Aorta (tissue), 5 donors: ENCODE measurements around the gene GRIK4. TPM values are rescaled to one million over a fixed set of nuclear protein-coding genes. Genes with fewer than 3 reads are reported as not detected.

ENCODE experiments used
- ATAC-seq: fragments of 200-7000 bp; cut with Tn5 transposase; one replicate; pipeline ENCODE4 v1.9.1; 2022; ENCODE audit warnings: moderate library complexity; ENCODE audit not compliant: low FRiP score
- DNase-seq, 2 donors: peaks; one replicate each; pipeline ENCODE4 v3.0.0-alpha.2; 2020
- H3K27ac ChIP-seq, 2 donors: one replicate each; pipeline ENCODE4 v1.5.1; 2013; ENCODE audit warnings: low read length in 2 of 2, mild to moderate bottlenecking in 2 of 2, moderate library complexity in 2 of 2, control low read depth in 1 of 2, inconsistent platforms in 1 of 2, low read depth in 1 of 2
- H3K27me3 ChIP-seq, 2 donors: one replicate each; pipeline ENCODE4 v1.6.1; 2013; ENCODE audit warnings: control low read depth in 1 of 2, low read length in 1 of 2, mild to moderate bottlenecking in 1 of 2, moderate library complexity in 1 of 2; ENCODE audit not compliant: insufficient read depth in 2 of 2, control insufficient read depth in 1 of 2
- H3K36me3 ChIP-seq, 2 donors: one replicate each; pipeline ENCODE4 v1.6.1; 2013; ENCODE audit warnings: control low read depth in 1 of 2, low read length in 1 of 2, mild to moderate bottlenecking in 1 of 2; ENCODE audit not compliant: insufficient read depth in 2 of 2, control insufficient read depth in 1 of 2
- H3K4me1 ChIP-seq, 2 donors: one replicate each; pipeline ENCODE4 v1.6.1; 2013; ENCODE audit warnings: low read length in 2 of 2, control low read depth in 1 of 2, mild to moderate bottlenecking in 1 of 2, moderate library complexity in 1 of 2; ENCODE audit not compliant: insufficient read depth in 2 of 2, control insufficient read depth in 1 of 2
- H3K4me3 ChIP-seq, 2 donors: one replicate each; pipeline ENCODE4 v1.5.1; 2013; ENCODE audit warnings: low read length in 2 of 2, control low read depth in 1 of 2, mild to moderate bottlenecking in 1 of 2
- H3K9me3 ChIP-seq: one replicate; pipeline ENCODE4 v1.6.1; 2013; ENCODE audit warnings: mild to moderate bottlenecking, low read length; ENCODE audit not compliant: control insufficient read depth
- WGBS, 2 donors: extraction: QIAGEN DNeasy Blood & Tissue Kit; methylation state at CpG; one replicate each; pipeline ENCODE4 v1.1.7; 2013; 5-methylcytosine and 5-hydroxymethylcytosine counted together
- intact Hi-C, 2 donors: fragments of 100-400 bp; cut with DNase I; formaldehyde crosslinking; loops; one replicate each; pipeline versions ENCODE4 v1.14.2 to v1.15.0; 2022
- polyA plus RNA-seq, 2 donors: library from polyadenylated mRNA; stranded (reverse); fragments of 200-250 nt; gene quantifications; one replicate each; pipeline ENCODE4 v1.2.3, GENCODE V29; 2013
- total RNA-seq, 2 donors: library from RNA; stranded (reverse); fragmentation: NEBNext Ultra II Directional; extraction: Animal tissue kit (Norgen Biotek cat#: 25700); gene quantifications; one replicate each; pipeline ENCODE4 v1.2.1, GENCODE V29; 2021
- donor health status: healthy with polysubstance abuse.
- donor health status: Bipolar disorder and iron deficiency.
- donor health status: DM: no; HTN: no; CAD: no.
- donor health status: DM: no; HTN: no; CAD: no.
- donor health status: DM: yes; HTN: yes; CAD: no.

GRIK4 gene
- total and polyA plus RNA-seq, 4 donors, result not detected

DNA sequence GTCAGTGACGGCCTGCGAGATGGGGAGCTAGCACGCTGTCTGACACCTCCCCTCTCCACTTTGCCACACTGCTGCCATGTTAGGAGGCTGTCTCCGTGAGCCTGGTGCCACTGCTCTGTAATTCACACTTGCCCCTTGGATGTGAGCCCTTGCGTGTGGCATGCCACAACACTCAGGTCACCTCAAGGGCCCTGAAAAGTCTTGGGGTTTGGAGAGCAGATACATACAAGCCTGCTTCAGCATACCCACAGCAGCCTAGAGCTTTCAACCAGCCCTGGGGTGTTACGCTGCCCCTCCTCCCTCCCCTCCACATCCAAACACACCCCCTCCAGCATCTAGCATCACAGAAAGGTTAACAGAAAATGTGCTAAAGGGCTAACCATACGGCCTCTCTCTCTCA is 442.8 kb downstream of the GRIK4 start:
- no peaks in the 10 kb centered on the region for H3K27me3 ChIP-seq
- WGBS, 2 donors, result 84 to 90% methylated on average over 7 of the region's 7 CpGs
- H3K4me3 ChIP-seq, result no peak overlapping the region
- no peak overlapping the region for H3K27ac ChIP-seq
- no peaks in the 10 kb centered on the region for H3K9me3 ChIP-seq
- DNase-seq, result no peak
- no peak for ATAC-seq
- no peaks in the 10 kb centered on the region for H3K36me3 ChIP-seq
- intact Hi-C loops, result loop anchor here (5.0 to 10.0 kb wide), 4 partner anchors 270 to 710 kb away; partner anchors contain the start of gene POU2F3 (in 1 of the 2)
- H3K4me1 ChIP-seq, result no peaks in the 10 kb centered on the region

DNA sequence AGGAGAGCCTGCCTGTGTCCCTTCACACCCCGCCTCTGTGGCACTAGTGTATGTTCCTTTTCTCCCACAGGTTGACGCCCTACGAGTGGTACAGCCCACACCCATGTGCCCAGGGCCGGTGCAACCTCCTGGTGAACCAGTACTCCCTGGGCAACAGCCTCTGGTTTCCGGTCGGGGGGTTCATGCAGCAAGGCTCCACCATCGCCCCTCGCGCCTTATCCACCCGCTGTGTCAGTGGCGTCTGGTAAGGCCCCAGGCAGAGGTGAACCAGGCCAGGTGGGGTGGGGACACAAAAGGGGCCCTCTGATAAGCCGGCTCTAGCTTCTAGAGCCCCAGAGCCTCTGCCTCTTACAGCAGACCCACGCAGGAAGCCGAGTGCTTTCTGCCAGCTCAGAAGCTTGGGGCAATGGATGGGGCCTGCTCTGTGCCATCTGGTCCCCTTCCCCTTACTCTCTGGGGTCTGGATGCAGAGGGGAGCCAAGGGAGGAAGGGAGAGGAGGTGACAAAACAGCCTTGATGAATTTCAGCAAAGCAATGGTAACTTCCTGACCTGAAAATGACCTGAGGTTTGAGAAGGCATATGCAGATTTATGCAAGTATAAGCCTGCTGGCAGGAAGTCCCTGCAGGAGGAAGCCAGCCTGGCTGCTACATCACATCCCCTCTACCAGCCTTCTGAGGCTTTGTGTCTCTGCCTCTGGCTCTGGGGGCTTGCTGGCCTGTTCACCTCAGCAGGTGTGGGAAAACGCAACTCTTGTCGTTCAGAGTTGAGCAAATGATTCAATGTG is 445.4 kb downstream of the GRIK4 start:
- Histone ChIP-seq H3K27me3 (no peaks in the 10 kb centered on the region), H3K4me1 (no peaks in the 10 kb centered on the region), H3K4me3 (no peak overlapping the region), H3K27ac (no peak overlapping the region), H3K9me3 (no peaks in the 10 kb centered on the region), H3K36me3 (no peaks in the 10 kb centered on the region)
- ATAC-seq, result no peak
- intact Hi-C loops, result loop anchor here (10.0 kb wide), 2 partner anchors 272 to 712 kb away; partner anchors contain the start of gene POU2F3 (in 1 of the 2)
- no peak for DNase-seq
- WGBS, 2 donors, result 90 to 91% methylated on average over 16 of the region's 16 CpGs

DNA sequence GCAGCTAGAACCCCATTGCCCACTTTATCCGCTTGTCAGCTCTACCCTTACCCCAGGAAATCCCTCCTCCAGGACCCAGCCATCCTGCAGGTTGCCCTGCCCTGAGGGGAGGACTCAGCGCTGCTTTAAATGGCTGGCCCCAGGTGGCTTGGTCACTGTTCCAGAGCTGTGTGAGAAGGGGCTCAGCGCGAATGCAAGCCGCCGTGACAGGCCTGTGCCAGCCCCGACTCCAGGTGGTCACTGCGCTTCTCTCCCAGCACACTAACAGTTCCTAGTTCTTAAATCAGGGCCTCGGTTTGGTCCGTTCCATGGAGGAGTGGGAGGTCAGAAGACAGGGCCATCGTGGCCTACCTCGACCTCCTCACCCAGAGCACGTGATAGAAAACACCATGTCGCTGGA is 446.6 kb downstream of the GRIK4 start:
- WGBS, 2 donors, result 92 to 97% methylated on average over 14 of the region's 14 CpGs
- DNase-seq, result no peak
- H3K4me1 ChIP-seq, result no peaks in the 10 kb centered on the region
- H3K27me3 ChIP-seq, result no peaks in the 10 kb centered on the region
- no peak for ATAC-seq
- no peaks in the 10 kb centered on the region for H3K36me3 ChIP-seq
- H3K9me3 ChIP-seq, result no peaks in the 10 kb centered on the region
- no peak overlapping the region for H3K27ac ChIP-seq
- intact Hi-C loops, result loop anchor here (10.0 kb wide), 2 partner anchors 273 to 713 kb away; partner anchors contain the start of gene POU2F3 (in 1 of the 2)
- H3K4me3 ChIP-seq, result no peak overlapping the region

DNA sequence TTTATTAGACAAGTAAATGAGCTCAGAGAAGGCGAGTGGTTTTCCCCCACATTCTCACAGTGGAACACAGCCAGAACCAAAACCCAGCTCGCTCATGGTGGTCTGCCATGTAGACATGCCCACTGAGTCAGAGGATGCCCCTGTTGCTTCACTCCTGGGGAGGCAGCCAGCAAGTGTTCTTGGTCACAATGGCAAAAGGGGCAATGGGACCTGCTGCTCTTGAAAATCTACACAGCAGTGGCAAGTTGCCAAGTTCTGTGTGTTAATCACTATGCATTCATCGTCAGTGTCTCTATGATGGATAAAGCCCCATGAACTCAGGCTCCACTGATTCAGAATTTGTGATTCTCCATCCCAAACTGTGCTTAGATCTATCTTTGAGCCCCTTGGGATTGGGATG is 447.6 kb downstream of the GRIK4 start:
- no peaks in the 10 kb centered on the region for H3K36me3 ChIP-seq
- H3K27me3 ChIP-seq, result no peaks in the 10 kb centered on the region
- ATAC-seq, result no peak
- H3K4me1 ChIP-seq, result no peaks in the 10 kb centered on the region
- H3K9me3 ChIP-seq, result no peaks in the 10 kb centered on the region
- no peak overlapping the region for H3K4me3 ChIP-seq
- 72 to 76% methylated on average over 3 of the region's 3 CpGs for WGBS, 2 donors
- H3K27ac ChIP-seq, result no peak overlapping the region
- no peak for DNase-seq
- intact Hi-C loops, result loop anchor here (10.0 kb wide), 2 partner anchors 274 to 714 kb away; partner anchors contain the start of gene POU2F3 (in 1 of the 2)

DNA sequence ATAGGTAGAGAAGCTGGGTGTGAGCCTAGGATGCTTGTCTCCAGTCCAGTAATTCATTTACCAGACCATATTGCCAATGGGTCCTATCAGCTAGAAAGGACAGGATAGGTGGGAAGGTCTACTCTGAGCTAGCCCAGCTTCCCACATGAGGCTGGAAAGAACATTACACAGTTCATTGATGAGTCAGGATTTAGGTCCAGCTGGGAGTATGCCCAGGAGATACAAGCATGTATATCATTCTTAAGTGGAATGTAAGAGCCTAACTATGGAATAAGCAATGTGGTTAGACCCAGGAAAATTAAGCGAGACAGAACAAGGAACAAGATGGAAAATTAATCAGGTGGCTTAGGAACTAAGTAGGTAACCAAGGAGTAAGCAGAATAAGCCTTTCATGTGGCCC is 453.3 kb downstream of the GRIK4 start:
- no peak overlapping the region for H3K4me3 ChIP-seq
- H3K27me3 ChIP-seq, result peaks cover 0 to 3% of the 10 kb centered on the region in 2 donors
- intact Hi-C loops, result no loop called here
- DNase-seq (no peak), ATAC-seq (no peak)
- H3K9me3 ChIP-seq, result no peaks in the 10 kb centered on the region
- H3K4me1 ChIP-seq, result no peaks in the 10 kb centered on the region
- H3K27ac ChIP-seq, result no peak overlapping the region
- WGBS, 2 donors, result 87 to 100% methylated on average over 1 of the region's 1 CpG
- no peaks in the 10 kb centered on the region for H3K36me3 ChIP-seq

DNA sequence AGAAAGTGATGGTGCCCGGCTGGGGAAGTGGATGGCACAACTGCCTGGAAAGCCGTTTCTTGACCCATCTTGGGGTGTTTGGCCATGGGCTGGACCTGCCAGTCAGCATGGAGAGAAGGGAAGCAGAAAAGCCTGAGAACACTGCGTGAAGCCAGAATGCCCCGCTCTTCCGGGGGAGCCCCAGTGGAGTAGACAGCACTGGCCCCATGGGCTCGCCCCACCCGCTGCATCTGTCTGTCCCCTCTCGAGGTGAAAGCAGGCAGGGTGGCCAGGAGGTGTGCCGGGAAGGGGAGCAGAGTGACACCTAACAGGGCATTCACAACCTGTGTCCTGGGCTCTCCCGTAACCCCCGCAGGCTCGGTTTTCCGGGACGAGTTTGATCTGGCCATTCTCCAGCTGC is 455.3 kb downstream of the GRIK4 start:
- Histone ChIP-seq H3K27ac (no peak overlapping the region), H3K4me1 (no peaks in the 10 kb centered on the region), H3K27me3 (peaks cover 0 to 3% of the 10 kb centered on the region in 2 donors), H3K9me3 (no peaks in the 10 kb centered on the region), H3K36me3 (no peaks in the 10 kb centered on the region), H3K4me3 (no peak overlapping the region)
- 86 to 91% methylated on average over 14 of the region's 14 CpGs for WGBS, 2 donors
- ATAC-seq (no peak), DNase-seq (no peak)
- intact Hi-C loops, result no loop called here

DNA sequence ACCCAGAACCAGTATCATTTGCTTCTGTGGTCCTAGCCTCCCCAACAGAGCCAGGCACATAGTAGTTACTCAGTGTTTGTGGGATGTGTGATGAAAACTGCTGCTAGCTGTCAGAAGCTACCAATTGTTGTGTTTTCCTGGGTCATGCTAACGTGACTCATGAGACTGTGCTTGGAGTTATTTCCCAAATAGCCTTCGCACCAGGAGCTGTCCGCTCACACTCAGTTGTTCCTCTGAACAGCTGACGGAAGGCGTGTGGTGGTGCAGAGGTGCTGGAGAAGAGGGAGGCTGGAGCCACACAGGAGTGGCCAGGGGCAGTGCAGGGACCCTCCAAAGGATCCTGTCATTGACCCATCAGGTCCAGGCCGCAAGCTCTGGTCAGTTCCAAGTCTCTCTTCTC is 458.4 kb downstream of the GRIK4 start:
- Histone ChIP-seq H3K4me3 (no peak overlapping the region), H3K27me3 (peaks cover 0 to 3% of the 10 kb centered on the region in 2 donors), H3K27ac (no peak overlapping the region), H3K36me3 (no peaks in the 10 kb centered on the region), H3K9me3 (no peaks in the 10 kb centered on the region), H3K4me1 (no peaks in the 10 kb centered on the region)
- ATAC-seq (no peak), DNase-seq (no peak)
- WGBS, 2 donors, result 77 to 92% methylated on average over 6 of the region's 6 CpGs
- intact Hi-C loops, result no loop called here

DNA sequence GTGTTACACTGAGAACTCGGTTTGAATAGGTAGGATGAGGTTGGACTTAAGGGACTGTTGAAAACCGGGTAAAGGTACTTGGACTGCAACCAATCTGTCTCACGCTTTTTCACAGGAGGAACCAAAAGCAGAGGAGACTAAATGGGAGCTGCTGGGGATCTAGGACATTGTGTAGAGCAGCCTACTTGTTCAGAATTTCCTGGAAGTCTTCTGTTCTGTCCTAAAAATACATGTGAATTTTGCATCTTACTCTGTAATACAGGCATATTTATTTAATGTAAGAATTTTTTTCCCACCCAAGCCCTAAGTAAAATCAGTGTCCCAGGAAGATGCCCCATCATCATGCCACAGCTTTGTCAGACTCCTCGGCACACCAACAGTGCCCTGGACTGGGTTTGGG is 460.3 kb downstream of the GRIK4 start:
- Histone ChIP-seq H3K27ac (no peak overlapping the region), H3K4me1 (no peaks in the 10 kb centered on the region), H3K36me3 (no peaks in the 10 kb centered on the region), H3K4me3 (no peak overlapping the region), H3K27me3 (peaks cover 0 to 3% of the 10 kb centered on the region in 2 donors), H3K9me3 (no peaks in the 10 kb centered on the region)
- 83 to 84% methylated on average over 4 of the region's 4 CpGs for WGBS, 2 donors
- DNase-seq (no peak), ATAC-seq (no peak)
- intact Hi-C loops, result no loop called here

DNA sequence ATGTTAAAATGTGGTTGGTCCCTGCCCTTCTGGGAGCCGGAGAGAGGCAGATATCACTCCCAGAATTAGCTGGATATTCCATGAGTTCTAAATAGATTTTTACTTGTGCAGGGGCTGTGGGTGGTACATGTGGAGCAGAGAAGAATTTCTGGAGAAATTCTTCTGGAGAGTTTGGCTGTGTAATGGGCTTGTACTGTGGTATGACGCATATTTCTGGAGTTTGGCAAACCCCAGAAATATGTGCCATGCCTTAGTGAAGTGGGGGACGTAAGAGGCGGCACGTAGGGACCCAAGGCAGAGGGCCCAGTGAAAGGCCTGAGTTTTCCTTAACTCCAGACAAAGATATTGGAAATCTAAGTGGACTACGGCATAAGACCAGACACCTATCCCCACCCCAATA is 461.1 kb downstream of the GRIK4 start:
- DNase-seq, result no peak
- Histone ChIP-seq H3K4me1 (no peaks in the 10 kb centered on the region), H3K27me3 (peaks cover 0 to 3% of the 10 kb centered on the region in 2 donors), H3K27ac (no peak overlapping the region), H3K36me3 (no peaks in the 10 kb centered on the region), H3K4me3 (no peak overlapping the region), H3K9me3 (no peaks in the 10 kb centered on the region)
- WGBS, 2 donors, result 82 to 89% methylated on average over 6 of the region's 6 CpGs
- intact Hi-C loops, result no loop called here
- no peak for ATAC-seq
